ENCODE measurements around the gene ALAS1.

Gene ALAS1

GRCh38 chr3:52221563-52222318, 23.8 kb downstream of the ALAS1 start:
- peak in 1 of 14 donors; percentile 66 for DNase-seq

GRCh38 chr3:52222319-52223221, 24.6 kb downstream of the ALAS1 start:
- DNase-seq = peak in 1 of 14 donors; percentile 66

- no peak for DNase-seq
These were observed 25.8 kb downstream of the ALAS1 start for GRCh38 chr3:52223449-52224408.

- DNase-seq = no peak
These were observed 27.7 kb downstream of the ALAS1 start, which contains the start of gene TLR9 for GRCh38 chr3:52225452-52226228. Gene TLR9 (minus strand): TSS chr3:52225645. CDS start chr3:52225529, 116 bp downstream.

- no peak for DNase-seq
These were observed 28.4 kb downstream of the ALAS1 start for GRCh38 chr3:52226229-52226817.

GRCh38 chr3:52227117-52227516, 29.2 kb downstream of the ALAS1 start:
- no peak for DNase-seq

- no peak for DNase-seq
These were observed 29.8 kb downstream of the ALAS1 start for GRCh38 chr3:52227766-52228165.

- DNase-seq = no peak
These were observed 30.3 kb downstream of the ALAS1 start for GRCh38 chr3:52228266-52228665.

- no peak for DNase-seq
These were observed 30.9 kb downstream of the ALAS1 start for GRCh38 chr3:52228751-52229291.

GRCh38 chr3:52229656-52230055, 31.7 kb downstream of the ALAS1 start:
- no peak for DNase-seq

GRCh38 chr3:52230461-52230860, 32.5 kb downstream of the ALAS1 start:
- DNase-seq = no peak

- DNase-seq = no peak
These were observed 33.0 kb downstream of the ALAS1 start for GRCh38 chr3:52230889-52231499.

GRCh38 chr3:52231502-52232278, 33.7 kb downstream of the ALAS1 start:
- peak in 5 of 14 donors; percentile 18 to 54 (median 32) for DNase-seq

GRCh38 chr3:52232279-52233107, 34.5 kb downstream of the ALAS1 start:
- no peak for DNase-seq

GRCh38 chr3:52233108-52233591, 35.2 kb downstream of the ALAS1 start:
- DNase-seq = no peak

GRCh38 chr3:52233968-52234367, 36.0 kb downstream of the ALAS1 start:
- DNase-seq = peak in 9 of 14 donors; percentile 23 to 62 (median 38)

- no peak for DNase-seq
These were observed 36.8 kb downstream of the ALAS1 start for GRCh38 chr3:52234516-52235447.

Measured in C1 segment of cervical spinal cord (tissue), 14 donors.